ENCODE measurements around the gene ADIPOR2. TPM values are rescaled to one million over a fixed set of nuclear protein-coding genes. Genes with fewer than 3 reads are reported as not detected.
A peak's percentile ranks its signal among the peaks of the same experiment; 100 is the strongest.

ADIPOR2 gene
- total and polyA plus RNA-seq, 5 donors from 2014 or later, result 1.8 to 26.3 (median 2.6) TPM

- Mint-ChIP-seq H3K9me3 (peaks cover 0 to 4% (median 2%) of the 10 kb centered on the region in 7 donors), H3K4me1 (peaks cover 18 to 66% (median 42%) of the 10 kb centered on the region in 4 donors), H3K4me3 (peak overlapping the region; percentile 3 to 86 (median 27)), H3K27me3 (peaks cover 5% of the 10 kb centered on the region), H3K36me3 (no peaks in the 10 kb centered on the region), H3K27ac (peak overlapping the region; percentile 85 to 97 (median 88))
- ATAC-seq (ENCODE audit: low read depth in 2 of 2), result no peak
- H3K9me3 ChIP-seq (ENCODE audit: control insufficient read depth in 2 of 2, low read length in 2 of 2), result no peaks in the 10 kb centered on the region
- H3K36me3 ChIP-seq (ENCODE audit: control insufficient read depth, insufficient read depth, low read length), result no peaks in the 10 kb centered on the region
- no peak overlapping the region for H3K27ac ChIP-seq (ENCODE audit: insufficient read depth, low read length, poor library complexity, severe bottlenecking)
- peaks cover 30% of the 10 kb centered on the region for H3K4me1 ChIP-seq (ENCODE audit: control insufficient read depth, insufficient read depth, low read length, poor library complexity, severe bottlenecking)
- no peaks in the 10 kb centered on the region for H3K27me3 ChIP-seq (ENCODE audit: control insufficient read depth, insufficient read depth, low read length)
- DNase-seq, result peak in 1 of 3 donors; percentile 66
- peak overlapping the region; percentile 34 for H3K4me3 ChIP-seq (ENCODE audit: low read depth, low read length)
These were observed 24.1 kb upstream of the ADIPOR2 start for GRCh38 chr12:1666685-1667162.

DNA sequence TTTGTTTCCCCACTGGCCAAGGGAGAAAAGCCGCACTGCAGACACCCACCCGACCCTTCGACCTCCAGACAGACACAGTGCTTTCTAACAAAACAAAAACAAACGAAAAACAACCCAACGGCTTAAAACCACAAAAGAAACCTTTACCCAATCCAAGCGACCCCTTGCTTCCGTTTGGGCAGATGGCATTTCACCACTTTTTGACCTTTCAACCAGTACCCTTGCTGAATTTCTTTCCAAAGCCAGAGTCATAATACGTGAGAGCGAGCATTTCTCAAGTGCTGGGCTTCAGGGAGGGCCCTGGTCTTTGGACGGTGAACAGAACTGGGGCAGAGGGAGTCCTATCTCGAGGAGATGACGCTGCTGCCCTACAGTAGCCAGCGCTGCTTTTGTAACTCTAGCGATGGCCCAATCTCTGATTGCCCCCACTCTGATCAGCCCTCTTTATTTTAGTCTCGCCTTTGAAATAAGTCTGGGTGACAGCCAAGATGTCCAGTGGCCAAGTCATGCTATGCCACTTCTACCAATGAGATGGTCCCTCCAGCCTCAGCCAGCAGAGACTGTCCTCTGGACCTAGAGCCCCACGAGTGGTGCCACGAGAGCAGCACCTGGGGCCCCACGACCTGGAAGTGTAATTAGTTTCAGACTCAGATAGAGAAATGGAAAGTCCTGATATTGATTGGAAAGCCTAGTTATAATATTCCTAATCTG is 21.9 kb upstream of the ADIPOR2 start:
- H3K27ac ChIP-seq (ENCODE audit: insufficient read depth, low read length, poor library complexity, severe bottlenecking), result no peak overlapping the region
- Mint-ChIP-seq H3K4me1 (peaks cover 18 to 55% (median 35%) of the 10 kb centered on the region in 4 donors), H3K27me3 (peaks cover 5% of the 10 kb centered on the region), H3K27ac (peak overlapping the region in 2 of 3 donors; percentile 82 to 86), H3K4me3 (peak overlapping the region in 1 of 4 donors; percentile 3), H3K36me3 (no peaks in the 10 kb centered on the region), H3K9me3 (peaks cover 0 to 3% (median 0%) of the 10 kb centered on the region in 7 donors)
- no peak for ATAC-seq (ENCODE audit: low read depth in 2 of 2)
- H3K36me3 ChIP-seq (ENCODE audit: control insufficient read depth, insufficient read depth, low read length), result no peaks in the 10 kb centered on the region
- peak in 1 of 3 donors; percentile 15 for DNase-seq
- no peak overlapping the region for H3K4me3 ChIP-seq (ENCODE audit: low read depth, low read length)
- H3K9me3 ChIP-seq (ENCODE audit: control insufficient read depth in 2 of 2, low read length in 2 of 2), result no peaks in the 10 kb centered on the region
- H3K4me1 ChIP-seq (ENCODE audit: control insufficient read depth, insufficient read depth, low read length, poor library complexity, severe bottlenecking), result peaks cover 30% of the 10 kb centered on the region
- H3K27me3 ChIP-seq (ENCODE audit: control insufficient read depth, insufficient read depth, low read length), result no peaks in the 10 kb centered on the region

- no peak overlapping the region for H3K27ac ChIP-seq (ENCODE audit: insufficient read depth, low read length, poor library complexity, severe bottlenecking)
- Mint-ChIP-seq H3K27ac (peak overlapping the region; percentile 2 to 16 (median 15)), H3K9me3 (peaks cover 0 to 3% (median 0%) of the 10 kb centered on the region in 7 donors), H3K4me3 (no peak overlapping the region), H3K4me1 (peaks cover 12 to 41% (median 25%) of the 10 kb centered on the region in 4 donors), H3K36me3 (no peaks in the 10 kb centered on the region), H3K27me3 (peaks cover 5% of the 10 kb centered on the region)
- no peaks in the 10 kb centered on the region for H3K27me3 ChIP-seq (ENCODE audit: control insufficient read depth, insufficient read depth, low read length)
- peaks cover 30% of the 10 kb centered on the region for H3K4me1 ChIP-seq (ENCODE audit: control insufficient read depth, insufficient read depth, low read length, poor library complexity, severe bottlenecking)
- no peak overlapping the region for H3K4me3 ChIP-seq (ENCODE audit: low read depth, low read length)
- ATAC-seq (ENCODE audit: low read depth in 2 of 2) (no peak), DNase-seq (no peak)
- H3K36me3 ChIP-seq (ENCODE audit: control insufficient read depth, insufficient read depth, low read length), result no peaks in the 10 kb centered on the region
- no peaks in the 10 kb centered on the region for H3K9me3 ChIP-seq (ENCODE audit: control insufficient read depth in 2 of 2, low read length in 2 of 2)
These were observed 20.3 kb upstream of the ADIPOR2 start for GRCh38 chr12:1670358-1671268.

DNA sequence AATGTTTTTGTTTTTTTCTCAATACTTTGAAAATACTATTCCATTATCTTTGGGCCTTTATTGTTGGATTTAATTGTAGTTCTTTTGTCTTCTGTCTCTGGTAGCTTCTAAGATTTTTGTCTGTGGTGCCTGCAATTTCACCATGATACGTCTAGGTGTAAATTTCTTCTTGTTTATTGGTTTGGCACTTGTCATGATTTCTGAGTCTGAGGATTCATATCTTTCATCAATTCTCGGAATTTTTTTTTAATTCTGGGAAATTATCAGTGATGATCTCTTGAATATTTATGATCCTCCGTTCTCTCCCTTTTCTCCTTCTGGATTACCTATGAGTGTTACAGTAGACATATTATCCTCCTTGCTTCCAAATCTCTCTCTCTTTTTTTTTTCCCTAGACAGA is 14.8 kb upstream of the ADIPOR2 start:
- H3K4me3 Mint-ChIP-seq, result no peak overlapping the region
- no peaks in the 10 kb centered on the region for H3K36me3 Mint-ChIP-seq

DNA sequence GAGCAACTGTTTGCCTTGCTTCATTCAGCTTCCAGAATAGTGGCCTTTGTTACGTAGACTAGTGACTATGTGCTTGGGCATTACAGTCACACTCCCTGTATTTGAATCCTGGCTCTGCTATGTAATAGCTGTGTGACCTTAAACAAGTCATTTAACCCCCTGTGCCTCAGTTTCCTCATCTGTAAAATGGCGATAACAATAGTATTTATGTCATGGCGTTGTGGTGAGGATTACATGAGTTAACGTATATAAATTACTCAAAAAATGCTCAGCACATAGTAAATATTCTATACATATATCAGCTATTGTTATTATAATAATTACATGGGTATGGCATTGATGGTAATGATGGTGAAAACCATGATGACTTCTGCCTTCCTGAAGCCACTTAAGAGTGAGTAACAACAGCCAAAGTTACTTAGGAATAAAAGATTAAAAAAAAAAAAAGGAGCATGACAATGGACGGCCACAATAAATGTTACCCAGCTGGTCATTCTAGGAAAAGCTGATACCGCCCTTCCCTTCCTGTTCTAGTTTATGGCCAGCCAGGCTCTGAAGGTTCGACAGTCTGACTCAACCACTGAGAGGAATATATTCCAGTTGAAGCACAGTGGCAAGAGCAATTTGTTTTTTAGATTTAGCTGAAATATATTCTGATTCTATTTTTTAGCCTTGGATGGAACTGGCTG is 9.9 kb upstream of the ADIPOR2 start:
- ATAC-seq (ENCODE audit: low read depth in 2 of 2) (no peak), DNase-seq (no peak)
- no peak overlapping the region for H3K27ac ChIP-seq (ENCODE audit: insufficient read depth, low read length, poor library complexity, severe bottlenecking)
- Mint-ChIP-seq H3K36me3 (no peaks in the 10 kb centered on the region), H3K27ac (no peak overlapping the region), H3K27me3 (peaks cover 30% of the 10 kb centered on the region), H3K4me1 (no peaks in the 10 kb centered on the region), H3K4me3 (no peak overlapping the region), H3K9me3 (peaks cover 0 to 2% (median 0%) of the 10 kb centered on the region in 7 donors)
- H3K36me3 ChIP-seq (ENCODE audit: control insufficient read depth, insufficient read depth, low read length), result no peaks in the 10 kb centered on the region
- H3K27me3 ChIP-seq (ENCODE audit: control insufficient read depth, insufficient read depth, low read length), result no peaks in the 10 kb centered on the region
- no peaks in the 10 kb centered on the region for H3K9me3 ChIP-seq (ENCODE audit: control insufficient read depth in 2 of 2, low read length in 2 of 2)
- no peak overlapping the region for H3K4me3 ChIP-seq (ENCODE audit: low read depth, low read length)
- no peaks in the 10 kb centered on the region for H3K4me1 ChIP-seq (ENCODE audit: control insufficient read depth, insufficient read depth, low read length, poor library complexity, severe bottlenecking)

More for the DNA sequence above, 14.8 kb upstream of the ADIPOR2 start:
- H3K27ac Mint-ChIP-seq, result peak overlapping the region in 1 of 3 donors; percentile 33
- peaks cover 5% of the 10 kb centered on the region for H3K27me3 Mint-ChIP-seq
- Histone ChIP-seq H3K4me3 (ENCODE audit: low read depth, low read length) (no peak overlapping the region), H3K36me3 (ENCODE audit: control insufficient read depth, insufficient read depth, low read length) (no peaks in the 10 kb centered on the region), H3K27me3 (ENCODE audit: control insufficient read depth, insufficient read depth, low read length) (no peaks in the 10 kb centered on the region), H3K9me3 (ENCODE audit: control insufficient read depth in 2 of 2, low read length in 2 of 2) (no peaks in the 10 kb centered on the region), H3K4me1 (ENCODE audit: control insufficient read depth, insufficient read depth, low read length, poor library complexity, severe bottlenecking) (no peaks in the 10 kb centered on the region), H3K27ac (ENCODE audit: insufficient read depth, low read length, poor library complexity, severe bottlenecking) (no peak overlapping the region)
- peaks cover 0 to 2% (median under 1%) of the 10 kb centered on the region in 4 donors for H3K4me1 Mint-ChIP-seq
- no peak for DNase-seq
- peaks cover 0 to 1% (median 0%) of the 10 kb centered on the region in 7 donors for H3K9me3 Mint-ChIP-seq
- ATAC-seq (ENCODE audit: low read depth in 2 of 2), result no peak

- Mint-ChIP-seq H3K27ac (no peak overlapping the region), H3K4me1 (no peaks in the 10 kb centered on the region), H3K36me3 (no peaks in the 10 kb centered on the region), H3K27me3 (peaks cover 32% of the 10 kb centered on the region), H3K4me3 (no peak overlapping the region), H3K9me3 (peaks cover 0 to 2% (median 0%) of the 10 kb centered on the region in 7 donors)
- ATAC-seq (ENCODE audit: low read depth in 2 of 2), result no peak
- no peaks in the 10 kb centered on the region for H3K27me3 ChIP-seq (ENCODE audit: control insufficient read depth, insufficient read depth, low read length)
- no peaks in the 10 kb centered on the region for H3K36me3 ChIP-seq (ENCODE audit: control insufficient read depth, insufficient read depth, low read length)
- no peak overlapping the region for H3K4me3 ChIP-seq (ENCODE audit: low read depth, low read length)
- no peak for DNase-seq
- no peaks in the 10 kb centered on the region for H3K9me3 ChIP-seq (ENCODE audit: control insufficient read depth in 2 of 2, low read length in 2 of 2)
- no peaks in the 10 kb centered on the region for H3K4me1 ChIP-seq (ENCODE audit: control insufficient read depth, insufficient read depth, low read length, poor library complexity, severe bottlenecking)
- no peak overlapping the region for H3K27ac ChIP-seq (ENCODE audit: insufficient read depth, low read length, poor library complexity, severe bottlenecking)
These were observed 9.4 kb upstream of the ADIPOR2 start for GRCh38 chr12:1681493-1681807.

DNA sequence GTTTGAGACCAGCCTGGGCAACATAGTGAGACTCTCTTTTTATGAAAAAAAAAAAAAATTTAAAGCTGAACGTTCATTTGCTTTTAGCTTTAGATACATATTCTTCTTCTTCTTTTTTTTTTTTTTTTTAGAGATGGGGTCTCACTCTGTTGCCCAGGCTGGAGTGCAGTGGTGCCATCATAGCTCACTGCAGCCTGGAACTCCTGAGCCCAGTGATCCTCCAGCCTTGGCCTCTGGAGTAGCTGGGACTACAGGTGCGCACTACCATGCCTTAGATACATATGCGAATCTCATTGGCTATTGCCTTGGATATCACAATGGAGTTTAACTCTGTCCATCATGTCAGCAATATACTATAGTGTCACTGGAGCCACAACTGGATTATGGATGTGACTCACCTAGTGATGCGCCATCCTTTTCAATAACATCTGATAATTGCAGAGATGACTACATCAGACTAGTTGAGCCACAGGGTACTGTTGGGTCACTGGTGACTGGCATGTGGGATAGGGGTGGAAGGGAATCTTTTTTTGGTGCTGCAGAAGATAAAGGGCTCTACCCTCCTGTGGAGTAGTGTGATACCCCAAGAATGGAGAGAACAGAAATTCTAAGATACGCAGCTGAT is 2.7 kb upstream of the ADIPOR2 start:
- H3K36me3 ChIP-seq (ENCODE audit: control insufficient read depth, insufficient read depth, low read length), result no peaks in the 10 kb centered on the region
- DNase-seq (no peak), ATAC-seq (ENCODE audit: low read depth in 2 of 2) (no peak)
- Mint-ChIP-seq H3K27ac (peak overlapping the region in 2 of 3 donors; percentile 35 to 69), H3K4me1 (peaks cover 13 to 34% (median 21%) of the 10 kb centered on the region in 4 donors), H3K4me3 (peak overlapping the region; percentile 16 to 90 (median 48)), H3K27me3 (peaks cover 25% of the 10 kb centered on the region), H3K9me3 (peaks cover 0 to 1% (median 0%) of the 10 kb centered on the region in 7 donors), H3K36me3 (no peaks in the 10 kb centered on the region)
- H3K9me3 ChIP-seq (ENCODE audit: control insufficient read depth in 2 of 2, low read length in 2 of 2), result no peaks in the 10 kb centered on the region
- H3K27ac ChIP-seq (ENCODE audit: insufficient read depth, low read length, poor library complexity, severe bottlenecking), result no peak overlapping the region
- no peaks in the 10 kb centered on the region for H3K27me3 ChIP-seq (ENCODE audit: control insufficient read depth, insufficient read depth, low read length)
- peaks cover 28% of the 10 kb centered on the region for H3K4me1 ChIP-seq (ENCODE audit: control insufficient read depth, insufficient read depth, low read length, poor library complexity, severe bottlenecking)
- H3K4me3 ChIP-seq (ENCODE audit: low read depth, low read length), result no peak overlapping the region

All from CD4-positive, CD25-positive, alpha-beta regulatory T cell (primary cell).